ENCODE results near the gene MDM4.
A peak's percentile ranks its signal among the peaks of the same experiment; 100 is the strongest.
"Not testable (repeated sequence)": the region's sequence is repeated elsewhere in the genome, so short reads cannot be mapped to it uniquely, and the experiment has no call there.

Gene MDM4

DNA sequence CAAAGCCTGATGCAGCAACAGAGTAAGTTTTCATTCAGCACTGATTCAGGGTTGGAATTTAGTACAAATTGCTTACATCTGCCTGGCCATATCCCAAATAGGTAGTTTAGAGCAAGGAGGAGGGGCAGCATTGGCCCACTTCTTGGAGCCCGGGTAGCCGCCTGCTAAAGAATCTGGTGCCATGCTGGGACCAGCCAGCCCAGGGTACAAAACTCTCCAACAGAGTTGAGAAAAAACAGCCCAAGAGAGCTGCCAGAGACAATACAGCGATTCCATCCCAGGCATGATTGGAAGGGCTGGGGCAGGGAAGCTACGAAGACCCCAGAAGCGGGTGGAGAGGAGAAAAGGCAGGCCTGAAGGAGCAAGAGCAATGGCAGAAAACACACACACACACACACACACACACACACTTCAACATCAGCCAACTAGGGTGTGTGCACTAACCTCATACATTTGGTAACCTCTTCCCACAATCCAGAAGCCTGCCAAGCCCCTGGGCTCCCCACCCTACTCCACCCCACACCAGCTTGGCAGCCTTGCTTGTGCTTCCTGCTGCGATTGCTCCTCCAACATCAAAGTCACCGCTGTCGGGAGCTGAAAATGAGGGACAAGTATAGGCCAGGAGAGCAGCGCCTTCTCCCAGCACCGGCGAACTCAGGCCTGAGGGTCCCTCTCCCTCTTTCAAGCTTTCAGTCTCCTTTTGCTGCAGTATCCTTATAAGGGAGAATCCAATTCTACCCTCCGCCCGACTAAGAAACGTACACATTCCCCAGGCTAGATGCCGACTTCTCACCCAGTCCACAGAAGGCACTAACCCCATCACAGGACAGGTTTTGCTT lies 22.8 kb upstream of the MDM4 start:
- no peak for DNase-seq

DNA sequence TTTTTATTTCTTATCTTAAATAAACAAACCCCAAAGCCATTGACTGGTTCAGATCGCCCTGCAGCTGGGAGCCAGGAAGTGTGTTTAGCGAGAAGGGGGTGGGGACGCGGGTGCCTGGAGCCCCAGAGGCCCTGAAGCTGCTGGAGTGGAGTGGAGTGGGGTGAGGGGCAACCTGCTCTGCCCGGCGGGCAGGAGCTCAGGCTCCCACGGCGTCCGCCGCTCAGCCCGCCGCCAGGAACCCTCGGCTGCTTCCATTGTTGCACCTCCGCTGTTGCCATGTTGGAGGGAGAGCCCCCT lies 22.3 kb upstream of the MDM4 start:
- DNase-seq = no peak

DNA sequence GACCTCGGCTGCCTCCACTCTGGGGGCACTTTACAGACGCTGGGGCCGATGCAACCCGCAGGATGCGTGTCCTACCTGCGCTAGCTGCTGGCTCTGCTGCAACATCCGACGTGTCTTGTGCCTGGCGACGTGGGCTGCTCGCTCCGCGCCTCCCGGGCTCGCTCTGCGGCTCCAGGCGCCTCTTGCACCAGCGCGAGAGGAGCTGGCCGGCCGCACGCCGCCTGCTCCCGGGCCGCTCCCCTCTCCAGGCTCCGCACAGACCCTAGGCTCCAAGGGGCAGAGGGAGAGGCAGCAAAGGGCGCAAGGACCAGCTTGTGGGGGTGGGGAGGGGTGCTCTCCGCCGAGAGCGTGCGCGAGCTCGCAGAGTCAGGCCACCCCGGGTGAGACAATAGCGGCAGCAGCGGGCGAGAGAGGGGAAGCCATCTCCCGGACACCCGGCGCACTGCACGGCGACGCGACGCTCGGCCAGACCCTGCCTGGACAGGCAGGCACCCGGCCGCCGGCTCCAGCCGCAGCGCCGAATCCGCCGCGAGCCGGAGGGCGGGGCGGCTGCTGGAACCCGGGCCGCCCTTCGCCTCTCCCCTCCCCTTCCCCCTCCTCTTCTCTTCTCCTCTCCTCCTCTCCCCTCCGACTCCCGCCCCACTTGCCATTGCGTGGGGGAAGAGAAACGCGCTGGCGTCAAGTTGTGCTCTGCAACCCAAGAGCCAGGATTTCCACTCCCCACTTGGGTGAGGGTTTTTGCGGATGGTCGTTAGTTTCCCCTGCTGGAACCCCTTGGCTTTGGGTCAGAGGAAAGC lies 21.7 kb upstream of the MDM4 start, which contains the start of gene PIK3C2B:
Gene PIK3C2B (minus strand): TSS at position 525 of the 797 bp plus-strand sequence. CDS start 25,003 bp downstream, outside the sequence.
- DNase-seq = peak; percentile 96

DNA sequence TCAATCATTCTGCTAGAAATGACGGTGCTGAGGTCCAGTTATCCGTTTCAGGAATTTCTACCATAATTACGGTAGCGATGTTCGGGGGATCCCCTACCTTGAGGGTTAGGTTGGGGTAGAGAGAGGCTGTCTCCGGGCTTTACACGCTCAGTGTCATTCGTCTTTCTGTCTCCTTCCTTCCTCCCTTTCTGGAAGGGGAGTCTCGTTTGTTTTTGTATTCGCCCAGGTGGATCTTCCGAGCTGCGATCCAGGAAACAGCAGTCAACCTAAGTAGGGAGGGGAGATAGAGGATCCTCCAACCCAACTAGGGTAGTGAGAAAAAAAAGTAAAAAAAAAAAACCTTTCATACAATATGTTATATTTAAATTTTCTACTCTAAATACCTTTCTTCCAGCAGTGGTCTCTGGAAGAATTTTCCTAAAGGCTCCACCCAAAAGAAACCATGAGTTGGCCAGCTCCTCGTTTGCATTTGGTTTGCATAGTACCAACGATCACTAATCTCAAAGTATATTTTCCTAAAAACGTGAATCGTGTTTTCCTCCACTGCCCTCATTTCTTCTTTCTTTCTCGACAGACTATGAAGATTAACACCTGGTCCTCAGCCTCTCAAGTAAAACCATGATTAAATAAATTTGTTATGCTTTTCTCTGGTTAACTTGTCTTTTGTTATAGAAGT lies 21.0 kb upstream of the MDM4 start:
- no peak for DNase-seq

DNA sequence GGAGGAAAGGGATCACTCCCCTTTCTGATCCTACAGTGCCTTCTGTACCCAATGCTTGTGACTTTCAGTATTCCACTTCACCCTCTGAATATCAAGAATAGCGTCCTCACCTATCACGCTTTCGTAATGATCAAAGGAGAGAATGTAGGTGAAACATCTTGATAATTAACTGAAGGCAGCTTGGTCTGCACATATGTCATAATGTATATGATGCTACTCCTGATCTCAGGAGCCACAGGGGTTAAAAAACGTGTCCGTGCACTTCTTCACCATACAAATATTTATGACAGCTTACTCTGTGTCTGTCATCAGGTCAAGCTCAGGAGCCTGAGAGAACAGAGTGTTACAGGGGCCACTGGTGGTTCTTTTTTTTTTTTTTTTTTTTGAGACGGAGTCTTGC lies 20.4 kb upstream of the MDM4 start:
- no peak for DNase-seq

DNA sequence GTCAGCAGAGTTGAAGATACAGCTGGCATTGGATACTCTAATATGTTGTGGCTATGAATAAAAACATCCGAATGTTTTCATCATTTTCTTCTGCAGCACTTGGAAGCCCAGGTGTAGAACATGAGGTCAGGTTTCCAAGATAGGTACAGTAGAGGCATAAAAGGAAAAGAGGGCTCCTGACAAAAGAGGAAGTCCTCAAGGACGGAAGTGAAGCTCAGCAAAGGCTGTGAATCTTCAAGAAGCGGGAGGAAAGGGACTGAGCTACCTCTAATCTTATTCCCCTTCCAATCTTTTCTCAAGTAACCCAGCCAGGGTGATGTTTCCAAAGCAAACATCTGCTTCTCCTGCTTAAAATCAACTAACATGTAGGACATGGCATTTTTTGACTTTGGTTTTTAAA lies 17.2 kb upstream of the MDM4 start:
- no peak for DNase-seq

DNA sequence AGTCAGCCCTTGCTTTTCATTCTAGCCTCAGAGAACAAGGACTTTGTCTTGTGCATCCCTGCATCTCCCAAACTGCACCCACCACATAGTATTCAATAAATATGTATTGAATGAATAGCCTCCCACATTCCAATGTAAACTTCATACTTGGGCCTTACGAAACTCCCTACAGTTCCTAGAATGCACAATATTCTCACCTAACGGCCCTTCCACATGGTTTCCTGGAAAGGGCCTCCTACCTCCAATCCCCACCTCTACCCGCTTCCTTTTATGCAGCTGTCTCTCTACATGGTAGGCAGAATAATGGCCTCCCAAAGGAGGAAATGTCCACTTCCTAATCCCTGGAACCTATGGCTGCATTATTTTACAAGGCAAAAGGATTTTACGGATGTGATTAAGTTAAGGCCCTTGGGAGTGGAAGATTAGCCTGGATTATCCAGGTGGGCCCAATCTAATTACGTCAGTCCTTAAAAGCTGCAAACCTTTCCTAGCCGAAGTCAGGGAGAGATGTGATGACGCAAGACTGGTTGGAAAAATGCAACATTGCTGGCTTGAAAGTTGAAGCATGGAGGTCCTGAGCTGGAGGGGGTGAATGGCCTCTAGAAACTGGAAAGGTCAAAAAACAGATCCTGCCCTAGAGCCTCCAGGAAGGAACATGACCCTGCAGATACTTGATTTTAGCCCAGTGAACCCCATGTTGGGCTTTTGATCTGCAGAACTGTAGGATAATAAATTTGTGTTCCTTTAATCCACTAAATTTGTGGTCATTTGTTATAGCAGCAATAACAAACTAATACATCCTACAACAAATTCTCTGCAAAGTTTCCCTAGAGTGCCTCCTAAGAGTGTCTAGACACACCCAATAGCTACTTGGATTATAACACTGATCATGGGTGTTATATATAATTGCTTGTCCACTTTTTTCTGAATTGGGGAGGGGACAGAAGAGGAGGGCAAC lies 16.4 kb upstream of the MDM4 start:
- no peak for DNase-seq

DNA sequence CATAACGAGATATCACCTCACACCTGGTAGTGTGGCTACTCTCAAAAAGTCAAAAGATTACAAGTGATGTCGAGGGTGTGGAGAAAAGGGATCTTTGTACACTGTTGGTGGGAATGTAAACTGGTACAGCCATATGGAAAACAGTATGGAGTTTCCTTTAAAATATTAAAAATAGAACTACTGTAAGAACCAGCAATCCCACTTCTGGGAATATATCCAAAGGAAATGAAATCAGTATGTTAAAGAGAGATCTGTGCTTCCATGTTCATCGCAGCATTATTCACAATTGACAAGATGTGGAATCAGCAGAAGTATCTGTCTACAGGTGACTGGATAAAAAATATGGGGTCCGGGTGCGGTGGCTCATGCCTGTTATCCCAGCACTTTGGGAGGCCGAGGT lies 14.0 kb upstream of the MDM4 start:
- DNase-seq = no peak

DNA sequence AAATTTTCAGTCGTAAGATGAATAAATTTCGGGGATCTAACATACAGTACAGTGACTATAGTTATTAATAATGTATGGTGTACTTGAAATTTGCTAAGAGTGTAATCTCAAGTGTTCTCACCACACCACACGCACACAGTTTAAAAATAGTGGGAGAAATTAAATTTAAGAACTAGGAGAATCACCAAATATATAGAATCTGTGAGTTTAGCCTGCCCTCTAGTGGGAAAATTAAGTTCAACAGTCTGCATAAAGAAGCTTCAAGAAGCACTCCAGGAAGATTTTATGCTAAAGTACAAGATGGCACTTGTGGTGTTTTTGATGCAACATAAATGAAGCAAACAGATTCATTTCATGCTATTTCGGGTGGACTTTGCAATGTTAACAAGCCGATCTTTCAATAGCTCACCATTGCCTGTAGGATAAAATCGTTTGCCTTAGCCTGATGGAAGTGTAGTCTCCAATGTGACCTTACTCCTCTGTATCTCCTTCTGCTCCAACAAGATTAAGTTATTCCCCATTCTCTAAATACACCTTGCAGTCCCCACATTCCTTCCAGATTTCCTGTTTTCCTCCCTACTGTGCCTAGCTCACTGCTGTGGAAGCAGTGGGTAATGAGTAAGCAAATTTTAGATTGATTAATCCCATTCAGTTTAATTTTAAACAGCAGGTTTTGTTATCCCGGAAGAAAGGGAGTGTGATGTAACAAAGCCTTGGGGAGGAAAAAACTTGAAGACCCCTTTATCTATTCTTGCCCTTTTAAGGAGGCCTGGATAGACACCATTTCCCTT lies 12.9 kb upstream of the MDM4 start:
- DNase-seq = peak; percentile 62

DNA sequence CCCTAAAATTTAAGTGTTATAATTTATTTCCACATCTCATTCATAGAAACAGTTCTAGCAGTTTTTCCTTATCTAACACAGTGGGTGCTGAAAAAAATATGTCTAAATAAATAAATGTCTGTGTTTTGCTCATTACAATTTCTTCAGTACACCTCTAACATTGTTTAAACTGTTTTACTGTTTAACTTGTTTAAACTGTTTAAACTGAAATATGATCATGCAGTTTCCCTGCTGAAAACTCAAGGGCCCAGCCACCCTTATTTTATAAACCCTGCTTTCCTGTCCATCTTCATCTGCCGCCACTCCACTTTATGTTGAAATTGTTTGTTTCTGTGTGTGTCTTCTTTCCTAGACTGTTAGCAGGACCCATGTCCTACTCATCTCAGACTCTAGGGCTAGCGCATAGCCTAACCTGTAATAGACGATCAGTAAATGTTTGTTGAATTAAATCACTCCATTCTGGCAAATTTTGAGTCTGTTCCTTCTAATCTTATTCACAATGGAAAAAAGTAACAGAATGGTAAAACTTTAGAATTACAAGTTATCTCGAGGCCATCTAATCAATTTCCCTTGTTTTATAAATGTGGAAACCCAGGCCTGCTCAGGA lies 12.2 kb upstream of the MDM4 start:
- no peak for DNase-seq

DNA sequence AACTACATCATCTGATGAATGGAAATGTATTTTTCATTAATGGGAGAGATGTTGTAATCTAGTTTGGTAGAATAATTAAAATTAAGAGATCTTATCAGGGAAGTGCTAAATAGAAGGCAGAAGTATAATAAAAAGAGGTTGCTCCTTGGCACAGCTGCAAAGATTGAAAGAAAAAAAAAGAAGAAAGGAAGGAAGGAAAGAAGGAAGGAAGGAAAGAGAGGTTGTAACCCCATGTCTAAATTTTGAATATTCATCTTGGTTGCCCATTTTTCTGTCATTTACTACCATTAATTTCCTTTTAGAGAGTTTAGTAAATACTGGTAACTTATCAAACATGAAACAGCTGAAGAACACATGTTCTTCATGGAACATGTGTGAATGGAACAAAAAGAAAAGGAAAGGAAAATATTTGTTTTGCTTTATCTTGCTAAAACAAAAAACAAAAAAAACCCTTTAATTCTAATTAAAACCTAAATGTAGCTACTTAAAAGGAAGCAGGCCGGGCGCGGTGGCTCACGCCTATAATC lies 10.5 kb upstream of the MDM4 start:
- DNase-seq = no peak

DNA sequence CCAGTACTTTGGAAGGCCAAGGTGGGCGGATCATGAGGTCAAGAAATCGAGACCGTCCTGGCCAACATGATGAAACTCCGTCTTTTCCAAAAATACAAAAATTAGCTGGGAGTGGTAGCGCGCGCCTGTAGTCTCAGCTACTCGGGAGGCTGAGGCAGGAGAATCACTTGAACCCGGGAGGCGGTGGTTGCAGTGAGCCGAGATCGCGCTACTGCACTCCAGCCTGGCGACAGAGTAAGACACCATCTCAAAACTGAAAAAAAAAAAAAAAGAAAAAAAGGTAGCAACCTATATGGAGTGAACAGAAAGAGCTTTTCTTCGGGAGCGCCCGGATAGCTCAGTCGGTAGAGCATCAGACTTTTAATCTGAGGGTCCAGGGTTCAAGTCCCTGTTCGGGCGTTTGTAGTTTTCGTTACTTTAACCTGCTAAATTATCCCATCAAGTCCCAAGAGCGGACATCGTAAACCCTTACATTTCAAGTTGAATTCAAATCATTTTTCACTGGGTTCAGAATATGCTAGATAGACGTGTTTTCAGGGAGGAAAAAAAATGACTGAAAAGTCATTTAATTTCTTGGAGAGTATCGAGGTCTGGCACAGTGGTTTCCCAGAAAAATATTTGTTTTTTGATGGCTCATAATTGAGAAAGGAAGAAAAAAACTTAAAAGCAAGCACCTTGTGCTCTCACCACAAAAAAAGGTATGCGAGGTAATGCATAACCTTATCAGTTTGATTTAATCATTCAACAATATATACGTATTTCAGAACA lies 9.8 kb upstream of the MDM4 start:
- DNase-seq = peak; percentile 96

DNA sequence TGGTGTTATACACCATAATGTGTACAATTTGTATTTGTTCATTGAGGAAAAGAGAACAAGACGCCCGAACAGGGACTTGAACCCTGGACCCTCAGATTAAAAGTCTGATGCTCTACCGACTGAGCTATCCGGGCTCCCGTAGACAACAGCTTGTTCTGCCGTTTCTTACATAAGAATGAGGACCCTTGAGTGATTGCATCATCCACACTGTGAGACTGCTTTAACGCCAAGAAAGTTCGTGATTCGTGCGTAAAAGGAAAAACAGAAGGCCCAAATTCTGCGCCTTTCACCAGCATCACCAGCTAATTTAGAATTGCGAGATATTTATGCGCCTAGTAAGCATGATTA lies 9.3 kb upstream of the MDM4 start:
- peak; percentile 96 for DNase-seq

DNA sequence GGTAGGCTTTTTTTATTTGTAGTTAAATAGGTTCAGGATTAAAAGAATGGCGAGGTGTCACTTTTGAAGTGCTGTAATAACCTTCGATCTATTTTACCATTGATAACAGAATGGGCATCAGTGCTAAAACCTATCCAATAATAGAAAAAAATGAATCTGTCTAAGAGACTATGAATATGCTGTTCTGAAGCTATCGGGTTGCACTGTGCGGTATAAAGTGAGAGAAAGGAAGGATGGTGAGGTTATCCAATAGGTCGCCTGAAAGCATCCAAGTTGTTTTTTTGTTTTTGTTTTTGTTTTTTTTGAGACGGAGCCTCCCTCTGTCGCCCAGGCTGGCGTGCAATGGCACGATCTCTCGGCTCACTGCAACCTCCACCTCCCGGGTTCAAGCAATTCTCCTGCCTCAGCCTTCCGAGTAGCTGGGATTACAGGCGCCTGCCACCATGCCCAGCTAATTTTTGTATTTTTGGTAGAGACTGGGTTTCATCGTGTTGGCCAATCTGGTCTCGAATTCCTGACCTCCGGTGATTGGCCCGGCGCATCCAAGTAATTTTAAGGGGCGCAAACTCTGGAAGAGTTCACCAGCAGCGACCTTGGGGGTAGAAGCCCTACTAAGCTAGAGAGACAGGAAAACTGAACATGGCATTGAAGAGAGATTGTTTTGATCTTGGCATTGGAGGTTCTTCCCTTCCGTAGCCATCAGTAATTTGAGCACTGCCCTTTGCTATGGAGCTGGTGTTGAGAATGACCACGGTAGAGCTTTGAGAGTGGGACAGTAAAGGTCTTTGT lies 8.7 kb upstream of the MDM4 start:
- peak; percentile 82 for DNase-seq

DNA sequence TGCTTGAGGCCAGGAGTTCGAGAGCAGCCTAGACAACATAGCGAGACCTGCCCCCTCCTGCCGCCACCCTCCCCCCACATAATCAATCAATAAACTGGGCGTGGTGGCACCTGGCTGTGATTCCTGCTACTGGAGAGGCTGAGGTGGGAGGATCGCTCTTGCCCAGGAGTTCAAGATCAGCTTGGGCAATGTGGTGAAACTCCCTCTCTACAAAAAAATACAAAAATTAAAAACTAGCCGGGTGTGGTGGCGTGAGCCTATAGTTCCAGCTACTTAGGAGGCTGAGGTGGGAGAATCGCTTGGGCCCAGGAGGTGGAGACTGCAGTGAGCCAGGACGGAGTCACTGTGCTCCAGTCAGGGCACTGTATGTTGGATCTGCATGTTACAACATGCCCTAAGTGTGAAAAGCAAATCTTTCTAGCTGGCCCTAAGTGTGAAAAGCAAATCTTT lies 7.0 kb upstream of the MDM4 start:
- no peak for DNase-seq

DNA sequence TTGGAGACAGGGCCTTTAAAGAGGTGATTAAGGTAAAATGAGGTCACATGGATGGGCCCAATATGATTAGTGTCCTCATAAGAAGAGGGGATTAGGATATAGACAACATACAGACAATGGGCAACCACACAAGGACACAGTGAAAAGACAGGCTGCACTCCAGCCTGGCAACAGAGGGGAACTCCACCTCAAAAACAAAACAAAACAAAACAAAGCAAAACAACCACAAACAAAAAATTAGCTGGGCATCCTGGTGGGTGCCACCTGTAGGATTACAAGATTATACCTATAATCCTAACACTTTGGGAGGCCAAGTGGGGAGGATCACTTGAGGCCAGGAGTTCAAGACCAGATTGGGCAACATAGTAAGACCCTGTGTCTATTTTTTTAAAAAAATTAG lies 4.8 kb upstream of the MDM4 start:
- DNase-seq = no peak

DNA sequence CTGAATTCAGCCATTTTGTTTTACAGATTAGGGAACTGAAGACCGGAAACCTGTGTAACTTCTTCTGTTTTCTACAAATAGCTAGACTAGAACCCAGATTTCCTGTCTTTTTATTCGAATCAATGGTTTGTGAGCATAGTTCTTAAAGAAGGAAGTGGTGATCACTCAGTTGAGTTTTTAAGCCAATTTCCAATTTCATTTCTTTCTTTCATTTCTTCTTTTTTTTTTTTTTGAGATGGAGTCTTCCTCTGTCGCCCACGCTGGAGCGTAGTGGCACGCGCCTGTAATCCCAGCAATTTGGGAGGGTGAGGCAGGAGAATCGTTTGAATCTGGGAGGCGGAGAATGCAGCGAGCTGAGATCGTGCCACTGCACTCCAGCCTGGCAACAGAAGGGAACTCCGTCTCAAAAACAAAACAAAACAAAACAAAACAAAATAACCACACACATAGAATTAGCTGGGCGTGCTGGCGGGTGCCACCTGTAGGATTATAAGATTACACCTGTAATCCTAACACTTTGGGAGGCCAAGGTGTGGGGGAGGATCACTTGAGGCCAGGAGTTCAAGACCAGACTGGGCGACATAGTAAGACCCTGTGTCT lies 3.0 kb upstream of the MDM4 start:
- DNase-seq = no peak

DNA sequence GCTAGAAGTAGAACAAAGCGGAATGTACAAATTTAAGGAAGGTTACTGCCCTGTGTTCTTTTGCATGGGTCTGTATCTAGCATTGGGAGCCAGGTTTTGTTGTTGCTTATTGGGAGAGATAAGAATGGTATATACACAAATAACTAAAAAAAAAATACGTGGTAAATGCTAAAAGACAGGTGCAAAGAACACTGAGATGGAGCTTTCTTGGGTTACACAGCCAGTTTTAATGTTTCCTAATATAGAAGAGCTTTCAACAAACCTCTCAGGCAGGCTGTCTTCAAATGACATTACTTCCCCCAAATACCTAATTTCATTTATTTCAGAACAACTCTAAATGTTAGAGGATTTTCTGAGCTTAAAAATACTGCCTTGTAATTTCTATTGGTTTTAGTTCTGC lies 1.4 kb upstream of the MDM4 start:
- no peak for DNase-seq

DNA sequence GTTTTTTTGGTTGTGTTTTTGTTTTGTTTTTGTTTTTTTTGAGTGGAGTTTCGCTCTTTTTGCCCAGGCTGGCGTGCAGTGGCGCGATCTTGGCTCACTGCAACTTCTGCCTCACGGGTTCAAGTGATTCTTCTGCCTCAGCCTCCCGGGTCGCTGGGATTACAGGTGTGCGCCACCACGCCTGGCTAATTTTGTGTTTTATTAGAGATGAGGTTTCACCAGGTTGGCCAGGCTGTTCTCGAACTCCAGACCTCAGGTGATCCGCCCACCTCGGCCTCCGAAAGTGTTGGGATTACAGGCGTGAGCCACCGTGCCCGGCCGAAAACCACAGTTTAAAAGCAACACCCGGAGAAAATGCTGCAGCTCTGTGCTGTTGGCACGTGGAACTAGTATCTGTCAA lies 1.2 kb downstream of the MDM4 start:
- DNase-seq = not testable (repeated sequence)
